ENCODE measurements around the gene FABP6. TPM values are rescaled to one million over a fixed set of nuclear protein-coding genes. Genes with fewer than 3 reads are reported as not detected.
A peak's percentile ranks its signal among the peaks of the same experiment; 100 is the strongest.

FABP6 gene
- total RNA-seq, 1 donor from 2014 or later, result 7.7 TPM

DNA sequence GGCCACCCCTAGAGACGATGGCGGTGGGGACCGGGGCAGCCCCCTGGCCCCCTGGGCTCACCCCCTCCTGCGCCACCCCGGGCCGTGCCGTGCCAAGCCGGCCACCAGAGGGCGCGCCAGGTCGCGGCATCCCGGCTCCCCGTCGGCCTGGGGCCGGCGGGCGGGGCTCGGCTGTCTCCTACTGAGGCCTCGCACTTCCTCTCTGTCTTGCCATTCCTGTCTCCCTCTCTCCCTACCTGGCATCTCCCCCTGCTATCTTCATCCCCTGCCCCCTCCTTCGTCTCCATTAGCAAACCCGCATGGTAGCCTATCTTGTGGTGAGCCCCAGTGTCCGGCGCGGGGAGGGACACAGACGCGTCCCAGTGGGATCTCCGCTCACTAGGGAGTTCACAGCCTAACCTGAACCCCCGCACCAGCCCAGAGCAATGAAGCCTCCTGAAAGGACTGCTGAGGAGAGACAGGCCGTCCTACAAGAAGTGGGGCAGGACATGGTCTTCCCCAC is 29.8 kb upstream of the FABP6 start:
- peak overlapping the region; percentile 80 for H3K4me3 Mint-ChIP-seq (ENCODE audit: unreplicated experiment)
- peaks cover 24% of the 10 kb centered on the region for H3K9me3 Mint-ChIP-seq (ENCODE audit: unreplicated experiment)
- H3K4me1 Mint-ChIP-seq (ENCODE audit: low read depth, unreplicated experiment), result peaks cover 37% of the 10 kb centered on the region
- H3K36me3 Mint-ChIP-seq (ENCODE audit: unreplicated experiment), result no peaks in the 10 kb centered on the region
- H3K27ac Mint-ChIP-seq (ENCODE audit: unreplicated experiment), result peak overlapping the region; percentile 98
- H3K27me3 Mint-ChIP-seq (ENCODE audit: unreplicated experiment), result peaks cover 20% of the 10 kb centered on the region
- TF ChIP-seq, protein P1, sequence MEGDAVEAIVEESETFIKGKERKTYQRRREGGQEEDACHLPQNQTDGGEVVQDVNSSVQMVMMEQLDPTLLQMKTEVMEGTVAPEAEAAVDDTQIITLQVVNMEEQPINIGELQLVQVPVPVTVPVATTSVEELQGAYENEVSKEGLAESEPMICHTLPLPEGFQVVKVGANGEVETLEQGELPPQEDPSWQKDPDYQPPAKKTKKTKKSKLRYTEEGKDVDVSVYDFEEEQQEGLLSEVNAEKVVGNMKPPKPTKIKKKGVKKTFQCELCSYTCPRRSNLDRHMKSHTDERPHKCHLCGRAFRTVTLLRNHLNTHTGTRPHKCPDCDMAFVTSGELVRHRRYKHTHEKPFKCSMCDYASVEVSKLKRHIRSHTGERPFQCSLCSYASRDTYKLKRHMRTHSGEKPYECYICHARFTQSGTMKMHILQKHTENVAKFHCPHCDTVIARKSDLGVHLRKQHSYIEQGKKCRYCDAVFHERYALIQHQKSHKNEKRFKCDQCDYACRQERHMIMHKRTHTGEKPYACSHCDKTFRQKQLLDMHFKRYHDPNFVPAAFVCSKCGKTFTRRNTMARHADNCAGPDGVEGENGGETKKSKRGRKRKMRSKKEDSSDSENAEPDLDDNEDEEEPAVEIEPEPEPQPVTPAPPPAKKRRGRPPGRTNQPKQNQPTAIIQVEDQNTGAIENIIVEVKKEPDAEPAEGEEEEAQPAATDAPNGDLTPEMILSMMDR (IDR thresholded peaks at IDR 0.05; ENCODE audit: partially characterized antibody, unreplicated experiment), result peak; percentile 98
- DNase-seq, result peak; percentile 92

DNA sequence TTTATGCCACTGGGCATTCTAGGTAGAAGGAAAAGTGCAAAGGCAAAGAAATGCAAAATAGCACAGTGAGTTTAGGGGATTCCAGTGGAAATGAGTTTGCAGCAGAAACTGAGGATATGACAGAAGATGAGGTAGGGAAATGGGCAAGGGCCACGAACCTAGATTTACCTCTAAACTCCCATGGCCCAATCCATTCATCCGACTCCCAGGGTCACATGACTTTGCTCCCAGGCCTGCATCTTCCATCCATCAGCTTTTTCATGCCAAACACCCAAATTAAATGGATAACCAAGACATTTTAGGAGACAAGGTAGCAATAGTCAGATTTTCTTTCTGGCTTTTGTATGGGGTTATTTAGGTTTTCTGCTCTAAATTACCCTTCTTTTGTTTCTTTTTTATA is 22.2 kb upstream of the FABP6 start:
- no peak for DNase-seq
- Mint-ChIP-seq H3K9me3 (ENCODE audit: unreplicated experiment) (no peaks in the 10 kb centered on the region), H3K4me1 (ENCODE audit: low read depth, unreplicated experiment) (peaks cover 6% of the 10 kb centered on the region), H3K36me3 (ENCODE audit: unreplicated experiment) (no peaks in the 10 kb centered on the region), H3K4me3 (ENCODE audit: unreplicated experiment) (no peak overlapping the region), H3K27me3 (ENCODE audit: unreplicated experiment) (no peaks in the 10 kb centered on the region), H3K27ac (ENCODE audit: unreplicated experiment) (no peak overlapping the region)
- TF ChIP-seq, protein P1 (IDR thresholded peaks at IDR 0.05; ENCODE audit: partially characterized antibody, unreplicated experiment), result no peak

DNA sequence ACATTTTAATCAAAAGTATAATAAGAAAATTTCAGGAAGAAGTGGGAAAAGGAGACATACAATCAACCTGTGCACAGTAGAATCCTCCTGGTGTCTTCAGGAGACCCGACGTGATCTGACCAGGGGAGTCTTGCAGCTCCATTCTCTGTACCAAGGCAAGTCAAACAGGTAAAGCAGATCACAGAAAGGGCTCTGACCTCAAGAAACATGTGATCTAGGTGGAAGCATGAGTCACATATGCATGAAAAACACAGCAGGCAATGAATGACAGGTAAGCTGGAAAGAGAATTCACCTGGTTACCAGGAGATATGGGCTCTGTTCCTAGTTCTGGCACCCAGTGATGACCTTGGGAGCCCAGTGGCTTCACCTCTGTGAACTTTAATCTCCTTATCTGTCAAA is 19.4 kb upstream of the FABP6 start:
- H3K27me3 Mint-ChIP-seq (ENCODE audit: unreplicated experiment), result no peaks in the 10 kb centered on the region
- TF ChIP-seq, protein P1 (IDR thresholded peaks at IDR 0.05; ENCODE audit: partially characterized antibody, unreplicated experiment), result no peak

DNA sequence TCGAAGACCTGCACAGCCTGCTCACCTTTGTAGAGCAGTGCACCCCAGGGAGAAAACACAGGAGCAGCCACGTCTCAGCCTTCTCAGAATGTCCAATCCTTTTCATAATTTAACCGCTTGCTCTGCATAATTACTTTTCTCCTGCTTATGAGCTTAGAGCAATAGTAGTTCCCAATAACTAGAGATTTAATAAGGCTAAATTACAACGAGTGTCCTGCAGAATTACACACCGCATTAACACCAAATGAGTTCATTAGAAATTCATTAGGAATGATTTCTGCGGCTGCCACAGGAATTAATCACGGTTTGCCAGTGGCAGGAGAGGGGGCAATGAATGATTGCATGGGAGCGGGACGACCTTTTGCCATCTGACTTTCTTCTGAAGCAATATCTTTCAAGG is 18.7 kb upstream of the FABP6 start:
- no peaks in the 10 kb centered on the region for H3K9me3 Mint-ChIP-seq (ENCODE audit: unreplicated experiment)
- no peak for DNase-seq
- H3K4me3 Mint-ChIP-seq (ENCODE audit: unreplicated experiment), result no peak overlapping the region
- peaks cover 6% of the 10 kb centered on the region for H3K4me1 Mint-ChIP-seq (ENCODE audit: low read depth, unreplicated experiment)
- TF ChIP-seq, protein P1 (IDR thresholded peaks at IDR 0.05; ENCODE audit: partially characterized antibody, unreplicated experiment), result no peak
- H3K27ac Mint-ChIP-seq (ENCODE audit: unreplicated experiment), result no peak overlapping the region
- H3K27me3 Mint-ChIP-seq (ENCODE audit: unreplicated experiment), result no peaks in the 10 kb centered on the region
- no peaks in the 10 kb centered on the region for H3K36me3 Mint-ChIP-seq (ENCODE audit: unreplicated experiment)

More for the DNA sequence above, 19.4 kb upstream of the FABP6 start:
- no peak overlapping the region for H3K4me3 Mint-ChIP-seq (ENCODE audit: unreplicated experiment)
- no peak overlapping the region for H3K27ac Mint-ChIP-seq (ENCODE audit: unreplicated experiment)
- DNase-seq, result no peak
- H3K9me3 Mint-ChIP-seq (ENCODE audit: unreplicated experiment), result no peaks in the 10 kb centered on the region
- peaks cover 6% of the 10 kb centered on the region for H3K4me1 Mint-ChIP-seq (ENCODE audit: low read depth, unreplicated experiment)
- no peaks in the 10 kb centered on the region for H3K36me3 Mint-ChIP-seq (ENCODE audit: unreplicated experiment)

DNA sequence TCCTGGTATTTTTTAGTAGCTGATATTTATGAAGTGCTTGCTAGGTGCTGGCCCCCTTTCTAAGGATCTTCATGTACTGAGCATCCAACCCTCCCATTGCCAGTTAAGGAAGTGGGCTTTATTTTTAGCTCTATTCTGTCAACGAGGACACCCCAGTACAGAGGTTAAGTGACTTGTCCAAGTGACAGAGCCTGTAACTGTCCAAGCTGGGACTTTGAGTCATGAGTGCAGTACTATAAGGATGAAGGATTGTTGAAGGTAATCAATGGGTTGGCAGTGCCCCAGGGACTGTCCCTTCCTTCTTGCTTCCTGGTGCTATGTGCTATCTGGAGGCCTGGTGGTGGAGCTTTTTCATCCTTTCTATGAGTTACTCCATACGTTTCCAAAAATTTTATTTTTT is 18.0 kb upstream of the FABP6 start:
- TF ChIP-seq, protein P1 (IDR thresholded peaks at IDR 0.05; ENCODE audit: partially characterized antibody, unreplicated experiment), result no peak
- H3K4me3 Mint-ChIP-seq (ENCODE audit: unreplicated experiment), result no peak overlapping the region
- H3K9me3 Mint-ChIP-seq (ENCODE audit: unreplicated experiment), result no peaks in the 10 kb centered on the region
- peaks cover 6% of the 10 kb centered on the region for H3K4me1 Mint-ChIP-seq (ENCODE audit: low read depth, unreplicated experiment)
- H3K27me3 Mint-ChIP-seq (ENCODE audit: unreplicated experiment), result no peaks in the 10 kb centered on the region
- no peak overlapping the region for H3K27ac Mint-ChIP-seq (ENCODE audit: unreplicated experiment)
- DNase-seq, result no peak
- H3K36me3 Mint-ChIP-seq (ENCODE audit: unreplicated experiment), result no peaks in the 10 kb centered on the region
